GM06990 (cell line): ENCODE results near the gene PTGR1.

Source experiments
- DNase-seq: peaks from one replicate; pipeline ENCODE4 v3.0.0-alpha.2; 2011; ENCODE audit not compliant: insufficient read length; ENCODE audit errors: extremely low read depth
- H3K27me3 ChIP-seq: replicated peaks from 2 replicates; pipeline ENCODE4 v1.6.0; 2011; ENCODE audit warnings: low read length; ENCODE audit not compliant: control insufficient read depth, insufficient read depth
- H3K36me3 ChIP-seq: 2 replicates; pipeline ENCODE4 v1.5.1; 2011; ENCODE audit warnings: low read length; ENCODE audit not compliant: control insufficient read depth, insufficient read depth
- H3K4me3 ChIP-seq: replicated peaks from 2 replicates; pipeline ENCODE4 v1.5.1; 2011; ENCODE audit warnings: low read depth, mild to moderate bottlenecking, control low read depth, low read length
- TF ChIP-seq, protein P1 (sequence below): IDR thresholded peaks from 2 replicates; pipeline ENCODE4 v1.5.1; 2011; ENCODE audit warnings: low read length, control low read depth, mild to moderate bottlenecking, inconsistent platforms; ENCODE audit not compliant: insufficient read depth, poor library complexity, severe bottlenecking

PTGR1 gene

DNA sequence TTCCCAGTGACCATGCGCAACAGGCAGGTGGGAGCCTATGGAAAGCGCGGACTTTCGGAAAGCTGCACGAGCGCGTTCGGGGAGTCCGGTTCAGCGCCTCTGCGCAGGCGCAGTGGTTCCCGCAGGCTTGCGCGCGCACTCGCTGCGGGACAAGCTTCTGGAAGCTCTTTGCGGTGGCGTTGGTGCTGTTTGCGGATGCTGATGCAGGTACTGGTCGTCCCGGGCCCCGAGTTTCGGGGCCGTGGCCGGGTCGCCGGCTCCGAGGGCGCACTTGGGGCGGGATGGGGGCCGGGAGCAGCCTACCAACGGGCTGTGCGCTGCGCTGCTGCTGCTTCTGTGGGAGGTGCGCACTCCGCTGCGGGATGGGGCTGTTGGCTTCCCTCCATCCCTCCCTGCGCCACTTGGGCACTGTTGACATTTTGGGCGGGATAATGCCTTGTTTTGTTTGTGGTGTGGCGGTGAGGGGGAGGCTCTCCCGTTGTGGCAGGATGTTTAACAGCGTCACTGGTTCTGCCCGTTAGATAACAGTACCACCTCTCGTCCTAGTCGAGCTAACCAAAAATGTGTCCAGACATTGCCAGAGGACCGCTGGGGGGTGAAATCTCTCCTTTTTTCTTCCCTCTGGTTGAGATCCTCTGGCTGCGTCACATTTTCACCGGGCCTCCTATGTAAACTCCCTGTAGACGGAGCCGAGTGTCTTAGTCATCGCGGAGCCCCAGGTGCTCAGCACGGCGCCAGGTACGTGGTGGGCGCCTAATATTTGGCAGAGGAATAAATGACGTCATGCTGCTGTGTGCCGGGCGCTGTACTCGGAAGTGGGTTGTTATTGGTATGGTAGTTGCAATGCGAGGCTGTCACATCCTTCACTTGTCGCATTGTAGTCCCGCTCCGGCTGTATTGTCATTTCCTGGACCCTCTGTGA lies 74.1 kb downstream of the PTGR1 start, which contains the start of gene ZNF483:
TSS of gene ZNF483 (plus strand) at position 124 of the 922 bp plus-strand sequence. CDS start 2,217 bp downstream, outside the sequence.
- DNase-seq, result peak; percentile 78
- Histone ChIP-seq H3K27me3 (no peaks in the 10 kb centered on the region; the same call in 1 of the 2 replicates), H3K36me3 (no peaks in the 10 kb centered on the region), H3K4me3 (peak within 1 kb of the TSS; percentile 77)
- TF ChIP-seq, protein P1, sequence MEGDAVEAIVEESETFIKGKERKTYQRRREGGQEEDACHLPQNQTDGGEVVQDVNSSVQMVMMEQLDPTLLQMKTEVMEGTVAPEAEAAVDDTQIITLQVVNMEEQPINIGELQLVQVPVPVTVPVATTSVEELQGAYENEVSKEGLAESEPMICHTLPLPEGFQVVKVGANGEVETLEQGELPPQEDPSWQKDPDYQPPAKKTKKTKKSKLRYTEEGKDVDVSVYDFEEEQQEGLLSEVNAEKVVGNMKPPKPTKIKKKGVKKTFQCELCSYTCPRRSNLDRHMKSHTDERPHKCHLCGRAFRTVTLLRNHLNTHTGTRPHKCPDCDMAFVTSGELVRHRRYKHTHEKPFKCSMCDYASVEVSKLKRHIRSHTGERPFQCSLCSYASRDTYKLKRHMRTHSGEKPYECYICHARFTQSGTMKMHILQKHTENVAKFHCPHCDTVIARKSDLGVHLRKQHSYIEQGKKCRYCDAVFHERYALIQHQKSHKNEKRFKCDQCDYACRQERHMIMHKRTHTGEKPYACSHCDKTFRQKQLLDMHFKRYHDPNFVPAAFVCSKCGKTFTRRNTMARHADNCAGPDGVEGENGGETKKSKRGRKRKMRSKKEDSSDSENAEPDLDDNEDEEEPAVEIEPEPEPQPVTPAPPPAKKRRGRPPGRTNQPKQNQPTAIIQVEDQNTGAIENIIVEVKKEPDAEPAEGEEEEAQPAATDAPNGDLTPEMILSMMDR, result no peak

- DNase-seq, result no peak
- Histone ChIP-seq H3K27me3 (no peaks in the 10 kb centered on the region; the same call in 1 of the 2 replicates), H3K36me3 (no peaks in the 10 kb centered on the region), H3K4me3 (peak overlapping the region; percentile 77)
- TF ChIP-seq, protein P1, result no peak
Observed at GRCh38 chr9:111524731-111525055, 74.8 kb downstream of the PTGR1 start.

- no peak overlapping the region for H3K4me3 ChIP-seq
- peak; percentile 16 for DNase-seq
- H3K36me3 ChIP-seq, result no peaks in the 10 kb centered on the region
- TF ChIP-seq, protein P1, result no peak
- no peaks in the 10 kb centered on the region for H3K27me3 ChIP-seq
Observed at GRCh38 chr9:111516061-111516465, 83.4 kb downstream of the PTGR1 start.

- TF ChIP-seq, protein P1, result no peak
- no peak overlapping the region for H3K4me3 ChIP-seq
- H3K36me3 ChIP-seq, result no peaks in the 10 kb centered on the region
- H3K27me3 ChIP-seq, result no peaks in the 10 kb centered on the region
- no peak for DNase-seq
Observed at GRCh38 chr9:111514967-111515366, 84.5 kb downstream of the PTGR1 start.
